Measurements from ENCODE around the gene SYTL2. TPM values are rescaled to one million over a fixed set of nuclear protein-coding genes. Genes with fewer than 3 reads are reported as not detected.
"Not testable (repeated sequence)": the region's sequence is repeated elsewhere in the genome, so short reads cannot be mapped to it uniquely, and the experiment has no call there.

The SYTL2 gene
- total RNA-seq, 1 donor from 2014 or later, result 181 TPM

DNA sequence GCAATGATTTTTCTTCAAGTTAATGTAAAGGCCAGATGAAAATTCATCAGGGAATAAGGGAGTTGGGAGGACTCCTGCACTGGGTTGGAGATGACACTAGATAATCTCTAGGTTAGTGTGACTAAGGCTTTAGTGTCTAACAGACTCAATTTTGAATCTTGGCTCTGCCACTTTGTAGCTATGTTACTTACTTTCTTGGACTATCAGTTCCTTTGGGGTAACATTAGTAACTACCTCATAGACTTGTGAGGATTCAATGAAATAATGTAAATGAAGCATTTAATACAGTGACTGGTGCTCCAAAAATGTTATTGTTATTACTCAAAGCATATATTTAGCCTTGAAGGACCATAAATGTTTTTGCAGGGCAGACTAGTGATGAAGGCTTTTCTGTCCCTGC is 115.4 kb downstream of the SYTL2 start:
- no peak for DNase-seq (ENCODE audit: low read depth)

- DNase-seq (ENCODE audit: low read depth), result peak; percentile 36
These were observed 116.5 kb downstream of the SYTL2 start for GRCh38 chr11:85694385-85694980.

GRCh38 chr11:85685820-85686459 is 125.0 kb downstream of the SYTL2 start, which contains the start of gene CCDC89:
CCDC89 (minus strand) TSS chr11:85686195; CDS start chr11:85686130, 65 bp downstream.
- DNase-seq (ENCODE audit: low read depth), result peak; percentile 99

DNA sequence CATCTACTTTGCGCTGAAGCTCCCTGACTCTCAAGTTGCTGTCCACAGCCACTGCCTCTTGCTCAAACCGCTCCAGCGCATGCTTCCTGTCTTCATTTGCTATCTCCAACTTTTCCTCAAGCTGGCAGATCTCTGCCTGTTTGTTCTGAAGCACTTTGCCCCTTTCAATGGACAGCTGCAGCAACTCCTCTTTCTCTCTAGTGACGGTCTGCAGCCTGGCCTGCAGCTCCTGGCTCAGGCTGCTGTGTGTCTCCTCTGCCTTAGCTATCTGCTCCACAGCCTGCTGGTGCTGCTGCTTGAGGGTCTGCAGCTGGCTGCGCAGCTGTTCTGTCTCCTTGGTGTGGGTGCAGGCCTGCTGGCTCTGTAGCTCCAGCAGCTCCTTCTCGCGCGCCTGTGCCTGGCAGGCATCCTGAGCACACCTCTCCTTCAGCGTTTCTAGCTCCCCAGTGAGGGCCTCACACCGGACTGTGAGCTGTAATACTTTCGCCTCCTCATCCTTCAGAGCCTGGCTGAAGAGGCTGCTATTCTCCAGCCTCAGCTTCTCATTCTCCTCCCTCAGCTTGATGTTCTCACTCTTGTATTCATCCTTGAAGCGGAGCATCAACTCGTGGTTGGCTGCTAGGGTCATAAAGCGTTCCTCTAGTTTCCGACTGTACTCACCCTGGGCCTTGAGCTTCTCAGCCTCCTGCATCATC is 125.7 kb downstream of the SYTL2 start:
- DNase-seq (ENCODE audit: low read depth), result peak; percentile 73

DNA sequence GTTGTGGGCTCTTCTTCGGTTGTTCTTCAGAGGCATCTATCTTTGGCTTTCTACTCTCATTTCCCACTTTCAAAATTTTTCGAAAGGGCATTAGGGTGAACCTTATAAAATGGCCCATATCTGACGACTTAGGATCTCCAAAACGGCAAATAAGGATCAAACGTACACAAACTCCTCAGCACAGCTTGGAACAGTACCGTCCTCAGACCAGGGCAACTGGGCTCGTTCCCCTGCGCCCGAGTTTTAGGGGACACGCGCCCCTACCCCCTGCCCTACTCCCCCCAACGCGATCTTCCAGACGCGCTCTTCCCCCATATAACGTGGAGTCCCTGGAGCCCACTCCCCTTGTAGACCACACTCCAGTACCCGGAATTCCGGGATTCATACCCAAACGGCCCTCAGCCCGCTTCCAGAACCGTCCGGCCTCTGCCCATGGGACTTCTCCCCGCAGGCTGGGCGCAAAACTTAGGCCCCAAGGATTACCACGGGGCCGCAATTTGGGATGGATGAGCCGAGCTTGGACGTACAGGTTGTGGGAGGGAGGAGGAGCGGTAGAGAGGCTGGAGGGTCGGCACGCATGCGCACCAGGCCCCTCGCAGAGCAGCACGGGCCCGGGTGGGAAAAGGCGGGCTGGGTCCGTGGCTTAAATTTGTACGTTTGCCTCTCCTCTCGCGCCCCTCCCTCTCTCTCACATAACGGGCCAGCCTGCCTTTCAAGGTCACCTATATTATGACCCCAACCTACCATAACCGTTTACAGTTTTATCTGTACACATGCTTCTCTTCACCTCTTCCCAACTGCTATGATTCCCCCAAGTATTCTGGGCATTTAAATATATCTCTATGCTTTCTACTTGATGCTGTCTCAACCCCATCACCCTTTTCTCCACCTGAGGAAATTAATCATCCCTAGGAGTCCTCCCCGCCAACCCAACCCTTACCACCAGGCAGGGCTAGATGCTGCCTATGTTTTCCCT is 128.3 kb downstream of the SYTL2 start:
- peak; percentile 75 for DNase-seq (ENCODE audit: low read depth)

DNA sequence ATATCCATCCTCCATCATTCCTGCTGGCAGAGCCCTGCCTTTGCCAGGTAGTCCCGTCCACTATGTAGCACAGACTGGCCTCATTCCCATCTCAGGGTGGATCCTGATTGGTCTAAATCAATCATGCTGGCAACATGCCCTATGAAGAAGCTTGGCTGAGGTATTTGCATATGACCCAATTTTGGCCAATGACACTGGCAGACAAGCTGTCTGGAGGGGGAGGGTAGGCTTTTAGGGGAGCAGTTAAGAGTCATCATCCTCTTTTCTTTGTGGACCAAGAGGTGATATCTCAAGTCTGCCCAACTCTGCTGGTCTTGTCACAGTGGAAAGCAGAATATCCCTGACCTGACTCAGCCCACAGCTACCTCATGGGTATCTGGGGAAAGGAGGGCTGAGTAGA is 130.0 kb downstream of the SYTL2 start:
- DNase-seq (ENCODE audit: low read depth), result no peak

DNA sequence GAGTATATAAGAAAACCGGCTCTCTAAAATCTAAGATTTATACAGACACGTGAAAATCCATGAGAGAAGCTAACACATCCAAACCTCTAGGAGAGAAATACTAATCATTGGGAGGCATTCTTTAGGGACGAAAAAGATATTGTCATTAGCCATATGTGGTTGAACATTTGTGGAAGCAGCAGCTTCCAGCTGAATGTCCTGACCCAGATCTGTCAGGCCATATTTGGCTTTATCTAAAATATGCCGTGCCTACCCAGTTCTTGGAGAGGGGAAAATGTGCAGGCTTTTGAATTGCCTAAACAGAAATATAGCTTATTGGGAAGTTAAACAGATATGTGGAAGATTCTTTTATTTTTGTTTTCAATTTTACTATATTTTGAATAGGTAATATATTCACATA is 131.4 kb downstream of the SYTL2 start:
- no peak for DNase-seq (ENCODE audit: low read depth)

GRCh38 chr11:85673393-85673792 is 137.5 kb downstream of the SYTL2 start:
- no peak for DNase-seq (ENCODE audit: low read depth)

- DNase-seq (ENCODE audit: low read depth), result no peak
These were observed 138.6 kb downstream of the SYTL2 start for GRCh38 chr11:85672105-85672902.

DNA sequence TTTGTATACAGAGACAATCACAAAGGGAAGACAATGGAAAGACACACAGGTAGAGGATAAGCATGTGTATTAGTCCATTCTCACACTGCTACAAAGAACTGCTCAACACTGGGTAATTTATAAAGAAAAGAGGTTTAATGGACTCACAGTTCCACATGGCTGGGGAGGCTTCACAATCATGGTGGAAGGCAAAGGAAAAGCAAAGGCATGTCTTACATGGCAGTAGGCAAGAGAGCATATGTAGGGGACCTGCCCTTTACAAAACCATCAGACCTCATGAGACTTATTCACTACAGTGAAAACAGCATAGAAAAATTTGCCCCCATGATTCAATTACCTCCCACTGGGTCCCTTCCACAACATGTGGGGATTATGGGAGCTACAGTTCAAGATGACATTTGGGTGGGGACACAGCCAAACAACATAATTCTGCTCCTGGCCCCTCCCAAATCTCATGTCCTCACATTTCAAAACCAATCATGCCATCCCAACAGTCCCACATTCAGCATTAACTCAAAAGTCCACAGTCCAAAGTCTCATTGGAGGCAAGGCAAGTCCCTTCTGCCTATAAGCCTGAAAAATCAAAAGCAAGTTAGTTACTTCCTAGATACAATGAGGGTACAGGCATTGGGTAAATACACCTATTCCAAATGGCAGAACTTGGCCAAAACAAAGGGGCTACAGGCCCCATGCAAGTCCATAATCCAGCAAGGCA is 139.8 kb downstream of the SYTL2 start:
- not testable (repeated sequence) for DNase-seq (ENCODE audit: low read depth)

GRCh38 chr11:85668157-85668556 is 142.8 kb downstream of the SYTL2 start:
- DNase-seq (ENCODE audit: low read depth), result no peak

GRCh38 chr11:85666687-85667086 is 144.3 kb downstream of the SYTL2 start:
- no peak for DNase-seq (ENCODE audit: low read depth)

GRCh38 chr11:85665733-85666132 is 145.2 kb downstream of the SYTL2 start:
- no peak for DNase-seq (ENCODE audit: low read depth)

- DNase-seq (ENCODE audit: low read depth), result peak; percentile 97
These were observed 146.1 kb downstream of the SYTL2 start, which contains the start of gene CREBZF for GRCh38 chr11:85664615-85665481. CREBZF (minus strand) TSS chr11:85665129; CDS start chr11:85664875, 254 bp downstream.

DNA sequence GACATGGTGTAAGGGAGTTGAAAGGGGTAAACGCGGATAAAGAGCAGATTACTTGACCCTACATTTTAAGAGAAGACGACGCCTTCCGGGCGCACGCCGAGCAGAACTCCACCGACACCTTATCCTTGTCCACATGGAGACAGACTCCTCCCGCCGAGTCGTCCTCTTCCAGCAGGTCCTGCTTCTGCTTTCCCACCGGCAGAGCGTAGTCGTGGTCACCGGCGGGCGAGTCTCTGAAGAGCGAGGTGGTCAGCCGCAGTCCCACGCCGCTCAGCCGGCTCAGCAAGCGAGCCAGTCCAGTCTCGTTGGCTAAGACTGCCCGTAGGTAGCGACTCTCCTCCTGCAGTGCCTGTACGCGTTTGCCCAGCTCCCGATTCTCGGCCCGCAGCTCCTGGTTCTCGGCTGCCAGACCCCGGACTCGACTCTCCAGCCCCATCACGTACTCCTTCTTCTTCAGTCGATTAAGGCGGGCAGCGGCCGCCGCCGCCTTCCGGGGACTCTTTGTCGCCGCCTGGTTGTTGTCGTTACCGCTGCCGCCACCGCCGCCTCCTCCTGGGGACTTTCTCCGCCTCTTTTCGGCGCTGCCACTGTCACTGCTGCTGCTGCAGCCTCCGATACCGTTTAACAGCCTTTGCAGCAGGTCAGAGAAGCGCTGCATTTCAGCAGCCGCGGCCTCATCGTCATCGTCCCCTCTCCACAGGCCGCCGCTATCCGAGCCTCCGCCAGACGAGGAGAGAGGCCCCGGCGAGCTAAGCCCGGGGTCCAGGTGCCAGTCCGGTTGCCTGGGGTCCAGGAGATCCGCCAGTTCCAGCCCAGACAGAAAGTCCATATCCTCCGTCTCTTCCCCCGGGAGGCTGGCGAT is 147.0 kb downstream of the SYTL2 start:
- peak; percentile 78 for DNase-seq (ENCODE audit: low read depth)

DNA sequence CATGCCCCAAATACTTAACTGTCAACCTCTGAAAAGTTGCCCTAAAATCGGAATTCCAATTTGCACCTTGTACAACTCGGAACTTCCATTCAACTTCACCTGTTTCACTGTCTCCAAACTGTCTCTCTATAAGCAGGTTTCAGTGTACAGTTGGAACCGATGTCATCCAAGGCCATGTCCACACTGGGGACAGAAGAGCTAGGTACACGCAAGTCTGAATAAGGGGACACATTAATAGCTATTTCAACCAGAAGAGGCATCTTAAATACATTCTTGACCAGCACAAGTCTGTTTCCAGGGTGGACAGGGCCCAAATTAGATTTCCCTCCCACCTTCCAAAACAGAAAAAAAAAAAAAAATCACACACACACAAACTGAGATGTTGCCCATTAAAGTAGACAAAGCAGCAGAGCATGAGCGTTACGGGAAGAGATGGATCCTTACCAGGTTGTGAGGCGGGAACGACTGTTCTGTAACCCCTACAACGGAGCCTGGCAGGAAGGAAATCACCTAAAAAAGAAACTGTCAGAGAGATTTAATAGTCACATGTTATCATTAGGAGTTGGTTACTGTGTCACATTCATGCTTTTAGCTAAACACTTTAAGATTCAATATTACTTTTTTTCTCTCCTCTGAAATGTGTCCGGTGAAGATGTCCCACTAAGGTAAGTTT is 147.7 kb downstream of the SYTL2 start:
- DNase-seq (ENCODE audit: low read depth), result peak; percentile 9

Measured in myocyte (in vitro differentiated cells).